Measurements from ENCODE around the gene GALNT18. TPM values are rescaled to one million over a fixed set of nuclear protein-coding genes. Genes with fewer than 3 reads are reported as not detected.

Gene GALNT18
- total RNA-seq, 1 donor from 2014 or later, result 5.5 TPM

DNA sequence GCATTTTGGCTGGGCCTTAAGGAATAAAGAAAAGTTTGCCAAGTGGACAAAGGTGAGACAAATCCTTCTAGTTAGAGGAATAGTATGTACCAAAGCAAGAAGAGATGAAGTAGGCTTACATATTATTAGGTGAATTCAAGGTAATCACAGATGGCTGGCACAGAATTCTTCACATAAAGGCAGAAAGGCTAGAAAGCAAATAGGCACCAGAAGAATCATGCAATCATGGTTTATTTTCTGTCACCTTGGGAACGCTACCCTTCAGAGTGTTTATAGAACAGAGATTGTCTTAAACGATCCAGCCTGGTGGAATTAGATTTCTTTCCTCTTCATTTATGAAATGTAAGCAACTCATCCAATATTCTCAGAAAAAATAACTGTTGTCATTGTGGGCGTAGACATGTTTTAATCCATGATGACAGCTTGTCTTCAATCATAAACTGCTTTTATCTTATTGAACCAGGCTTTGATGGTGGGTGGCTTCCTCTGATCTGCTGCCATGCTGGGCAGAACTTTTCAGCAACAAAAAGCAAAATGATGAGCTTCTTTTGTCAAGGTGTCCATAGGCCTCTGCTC lies 219.8 kb downstream of the GALNT18 start:
- intact Hi-C loops (cut with micrococcal nuclease), result no loop called here
- Mint-ChIP-seq H3K27ac (no peak overlapping the region), H3K36me3 (ENCODE audit: low read depth) (no peaks in the 10 kb centered on the region), H3K4me3 (ENCODE audit: low read depth) (no peak overlapping the region), H3K9me3 (no peaks in the 10 kb centered on the region), H3K4me1 (ENCODE audit: low read depth) (no peaks in the 10 kb centered on the region), H3K27me3 (ENCODE audit: low read depth) (no peaks in the 10 kb centered on the region)
- DNase-seq (ENCODE audit: low spot score), result no peak

GRCh38 chr11:11400635-11401232 lies 221.1 kb downstream of the GALNT18 start:
- H3K27ac Mint-ChIP-seq, result no peak overlapping the region
- intact Hi-C loops (cut with micrococcal nuclease), result no loop called here
- no peaks in the 10 kb centered on the region for H3K4me1 Mint-ChIP-seq (ENCODE audit: low read depth)
- no peaks in the 10 kb centered on the region for H3K9me3 Mint-ChIP-seq
- H3K4me3 Mint-ChIP-seq (ENCODE audit: low read depth), result no peak overlapping the region
- H3K27me3 Mint-ChIP-seq (ENCODE audit: low read depth), result no peaks in the 10 kb centered on the region
- H3K36me3 Mint-ChIP-seq (ENCODE audit: low read depth), result no peaks in the 10 kb centered on the region
- no peak for DNase-seq (ENCODE audit: low spot score)

GRCh38 chr11:11400121-11400520 lies 221.7 kb downstream of the GALNT18 start:
- H3K9me3 Mint-ChIP-seq, result no peaks in the 10 kb centered on the region
- no peaks in the 10 kb centered on the region for H3K36me3 Mint-ChIP-seq (ENCODE audit: low read depth)
- no peak overlapping the region for H3K27ac Mint-ChIP-seq
- intact Hi-C loops (cut with micrococcal nuclease), result no loop called here
- H3K4me1 Mint-ChIP-seq (ENCODE audit: low read depth), result no peaks in the 10 kb centered on the region
- DNase-seq (ENCODE audit: low spot score), result no peak
- H3K4me3 Mint-ChIP-seq (ENCODE audit: low read depth), result no peak overlapping the region
- no peaks in the 10 kb centered on the region for H3K27me3 Mint-ChIP-seq (ENCODE audit: low read depth)

GRCh38 chr11:11397781-11398180 lies 224.0 kb downstream of the GALNT18 start:
- no peak for DNase-seq (ENCODE audit: low spot score)
- Mint-ChIP-seq H3K27me3 (ENCODE audit: low read depth) (no peaks in the 10 kb centered on the region), H3K9me3 (no peaks in the 10 kb centered on the region), H3K27ac (no peak overlapping the region), H3K4me1 (ENCODE audit: low read depth) (no peaks in the 10 kb centered on the region), H3K36me3 (ENCODE audit: low read depth) (no peaks in the 10 kb centered on the region), H3K4me3 (ENCODE audit: low read depth) (no peak overlapping the region)
- intact Hi-C loops (cut with micrococcal nuclease), result no loop called here

DNA sequence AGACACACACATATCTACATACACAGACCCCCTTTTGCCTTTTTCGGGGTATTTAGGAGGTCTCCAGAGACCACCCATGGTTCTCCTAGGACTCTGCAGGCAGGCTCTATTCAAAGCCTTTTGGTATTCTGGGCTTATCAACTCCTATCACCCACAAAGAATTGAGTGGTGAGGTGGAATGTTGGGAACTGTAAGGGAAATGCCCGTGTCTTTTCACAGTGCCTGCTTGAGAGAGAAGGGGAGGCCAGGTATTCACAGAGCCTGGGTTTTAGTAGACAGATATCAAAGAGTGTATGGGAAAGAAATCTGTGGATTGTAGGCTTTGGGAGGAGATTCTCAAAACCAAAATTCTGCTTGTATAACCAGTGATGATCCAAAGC lies 224.8 kb downstream of the GALNT18 start:
- Mint-ChIP-seq H3K4me3 (ENCODE audit: low read depth) (no peak overlapping the region), H3K36me3 (ENCODE audit: low read depth) (no peaks in the 10 kb centered on the region), H3K4me1 (ENCODE audit: low read depth) (no peaks in the 10 kb centered on the region), H3K27ac (no peak overlapping the region), H3K9me3 (no peaks in the 10 kb centered on the region), H3K27me3 (ENCODE audit: low read depth) (no peaks in the 10 kb centered on the region)
- DNase-seq (ENCODE audit: low spot score), result no peak
- intact Hi-C loops (cut with micrococcal nuclease), result no loop called here

DNA sequence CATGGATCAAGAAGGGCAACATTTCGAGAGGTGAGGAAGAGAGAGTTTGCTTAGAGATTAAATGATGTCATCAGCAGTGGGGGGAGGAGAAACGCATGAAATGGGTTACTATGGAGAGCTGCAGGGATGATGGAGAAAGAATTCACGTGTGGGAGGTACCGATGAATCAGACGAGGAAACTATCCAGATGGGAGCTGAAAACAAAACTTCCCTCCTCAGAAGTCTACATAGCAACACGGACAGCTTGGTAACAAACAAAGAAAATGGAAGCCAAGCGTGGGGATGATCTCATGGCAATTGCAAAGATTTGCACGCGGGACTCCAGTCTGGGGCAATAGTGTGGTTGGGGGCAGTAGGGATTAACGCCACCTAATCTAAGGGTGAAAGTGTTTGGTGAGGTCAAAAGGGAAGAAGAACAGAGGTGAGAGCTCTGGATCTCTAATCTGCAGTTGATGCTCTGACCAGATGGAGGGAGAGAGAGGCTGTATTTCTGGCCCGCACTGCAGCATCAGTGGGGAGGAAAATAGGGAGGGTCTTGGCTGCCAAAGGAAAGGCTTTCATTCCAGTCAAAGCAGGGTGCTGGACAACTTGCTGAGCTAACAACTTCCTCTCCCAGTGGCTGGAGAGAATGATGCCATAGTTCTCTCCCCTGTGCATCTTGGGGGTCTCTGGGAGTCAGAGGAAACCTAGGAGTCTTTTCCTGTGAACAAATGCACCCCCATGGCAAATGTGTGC lies 225.3 kb downstream of the GALNT18 start:
- Mint-ChIP-seq H3K36me3 (ENCODE audit: low read depth) (no peaks in the 10 kb centered on the region), H3K4me1 (ENCODE audit: low read depth) (no peaks in the 10 kb centered on the region), H3K27ac (no peak overlapping the region), H3K9me3 (no peaks in the 10 kb centered on the region), H3K27me3 (ENCODE audit: low read depth) (no peaks in the 10 kb centered on the region), H3K4me3 (ENCODE audit: low read depth) (no peak overlapping the region)
- DNase-seq (ENCODE audit: low spot score), result no peak
- intact Hi-C loops (cut with micrococcal nuclease), result no loop called here

DNA sequence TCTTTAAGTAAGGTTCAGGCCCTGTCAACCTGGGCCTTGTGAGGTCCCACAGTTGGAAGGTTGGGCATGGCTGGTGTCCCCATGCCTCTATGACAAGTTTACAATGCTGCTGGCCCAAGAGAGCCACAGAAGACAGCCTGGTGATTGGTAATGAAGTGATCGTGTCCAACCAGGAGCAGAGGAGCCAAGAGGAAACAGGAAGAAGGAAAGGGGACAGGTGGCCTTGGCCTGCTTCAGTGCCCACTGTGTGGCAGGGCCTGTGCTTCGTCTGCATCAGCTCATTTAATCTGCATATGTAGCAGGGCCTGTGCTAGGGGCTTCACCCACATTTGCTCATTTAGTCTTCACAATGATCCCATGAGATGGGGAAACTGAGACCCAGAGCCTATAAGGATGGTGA lies 226.7 kb downstream of the GALNT18 start:
- H3K27me3 Mint-ChIP-seq (ENCODE audit: low read depth), result no peaks in the 10 kb centered on the region
- no peak for DNase-seq (ENCODE audit: low spot score)
- no peaks in the 10 kb centered on the region for H3K4me1 Mint-ChIP-seq (ENCODE audit: low read depth)
- H3K36me3 Mint-ChIP-seq (ENCODE audit: low read depth), result no peaks in the 10 kb centered on the region
- H3K27ac Mint-ChIP-seq, result no peak overlapping the region
- intact Hi-C loops (cut with micrococcal nuclease), result no loop called here
- no peaks in the 10 kb centered on the region for H3K9me3 Mint-ChIP-seq
- no peak overlapping the region for H3K4me3 Mint-ChIP-seq (ENCODE audit: low read depth)

DNA sequence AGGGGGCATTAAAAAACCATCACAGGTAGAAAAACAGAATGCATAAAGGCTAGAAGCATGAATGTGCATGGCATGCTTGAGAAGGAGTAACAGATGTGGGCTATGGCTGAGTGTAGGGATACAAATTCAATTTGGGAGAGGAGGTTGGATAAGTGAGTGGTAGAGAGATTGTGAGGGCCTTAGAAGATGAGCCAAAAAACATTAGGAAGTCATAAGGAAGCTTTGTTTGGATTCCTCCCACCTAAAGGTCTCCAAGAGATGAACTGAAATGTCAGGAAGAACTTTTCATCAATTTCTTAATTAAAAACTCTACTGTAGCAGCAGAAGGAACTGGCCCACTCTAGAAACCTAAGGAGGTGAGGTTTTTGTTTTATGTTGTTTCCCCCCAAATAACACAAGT lies 227.6 kb downstream of the GALNT18 start:
- intact Hi-C loops (cut with micrococcal nuclease), result no loop called here
- Mint-ChIP-seq H3K4me1 (ENCODE audit: low read depth) (no peaks in the 10 kb centered on the region), H3K4me3 (ENCODE audit: low read depth) (no peak overlapping the region), H3K9me3 (no peaks in the 10 kb centered on the region), H3K27ac (no peak overlapping the region), H3K27me3 (ENCODE audit: low read depth) (no peaks in the 10 kb centered on the region), H3K36me3 (ENCODE audit: low read depth) (no peaks in the 10 kb centered on the region)
- no peak for DNase-seq (ENCODE audit: low spot score)

DNA sequence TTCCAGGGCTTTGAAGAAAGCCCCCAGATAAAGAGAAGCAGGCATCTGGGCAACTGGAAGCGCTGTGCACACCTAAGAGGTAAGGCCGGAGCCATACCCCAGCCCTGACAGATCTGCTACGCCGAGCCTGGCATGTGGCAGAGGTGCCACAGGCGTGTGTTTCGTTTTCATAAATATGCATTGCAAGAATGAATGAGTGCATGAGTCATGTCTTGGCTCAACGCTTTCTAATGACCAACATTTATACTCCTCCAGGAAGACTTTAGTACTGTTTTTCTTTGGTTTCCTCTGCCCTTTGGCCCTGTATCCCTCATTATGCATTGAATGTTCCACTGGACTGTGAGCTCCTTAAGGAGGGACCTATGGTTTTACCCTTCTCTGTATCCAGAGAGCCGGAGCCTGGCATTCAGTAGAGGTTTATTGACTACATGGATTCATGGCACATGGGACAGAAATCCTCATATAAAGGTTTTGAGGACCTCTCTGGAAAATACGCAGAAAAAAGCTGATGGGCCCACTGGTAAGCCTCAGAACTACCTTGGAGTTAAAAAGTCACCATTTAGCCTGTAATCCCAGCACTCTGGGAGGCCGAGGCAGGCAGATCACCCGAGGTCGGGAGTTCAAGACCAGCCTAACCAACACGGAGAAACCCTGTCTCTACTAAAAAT lies 229.9 kb downstream of the GALNT18 start:
- H3K27me3 Mint-ChIP-seq (ENCODE audit: low read depth), result no peaks in the 10 kb centered on the region
- no peaks in the 10 kb centered on the region for H3K36me3 Mint-ChIP-seq (ENCODE audit: low read depth)
- no peak for DNase-seq (ENCODE audit: low spot score)
- no peaks in the 10 kb centered on the region for H3K9me3 Mint-ChIP-seq
- H3K4me1 Mint-ChIP-seq (ENCODE audit: low read depth), result no peaks in the 10 kb centered on the region
- no peak overlapping the region for H3K4me3 Mint-ChIP-seq (ENCODE audit: low read depth)
- intact Hi-C loops (cut with micrococcal nuclease), result no loop called here
- H3K27ac Mint-ChIP-seq, result no peak overlapping the region

- no peak for DNase-seq (ENCODE audit: low spot score)
- Mint-ChIP-seq H3K36me3 (ENCODE audit: low read depth) (no peaks in the 10 kb centered on the region), H3K27ac (no peak overlapping the region), H3K4me1 (ENCODE audit: low read depth) (no peaks in the 10 kb centered on the region), H3K27me3 (ENCODE audit: low read depth) (no peaks in the 10 kb centered on the region), H3K4me3 (ENCODE audit: low read depth) (no peak overlapping the region), H3K9me3 (no peaks in the 10 kb centered on the region)
- intact Hi-C loops (cut with micrococcal nuclease), result no loop called here
Observed at GRCh38 chr11:11391169-11391568, 230.6 kb downstream of the GALNT18 start.

DNA sequence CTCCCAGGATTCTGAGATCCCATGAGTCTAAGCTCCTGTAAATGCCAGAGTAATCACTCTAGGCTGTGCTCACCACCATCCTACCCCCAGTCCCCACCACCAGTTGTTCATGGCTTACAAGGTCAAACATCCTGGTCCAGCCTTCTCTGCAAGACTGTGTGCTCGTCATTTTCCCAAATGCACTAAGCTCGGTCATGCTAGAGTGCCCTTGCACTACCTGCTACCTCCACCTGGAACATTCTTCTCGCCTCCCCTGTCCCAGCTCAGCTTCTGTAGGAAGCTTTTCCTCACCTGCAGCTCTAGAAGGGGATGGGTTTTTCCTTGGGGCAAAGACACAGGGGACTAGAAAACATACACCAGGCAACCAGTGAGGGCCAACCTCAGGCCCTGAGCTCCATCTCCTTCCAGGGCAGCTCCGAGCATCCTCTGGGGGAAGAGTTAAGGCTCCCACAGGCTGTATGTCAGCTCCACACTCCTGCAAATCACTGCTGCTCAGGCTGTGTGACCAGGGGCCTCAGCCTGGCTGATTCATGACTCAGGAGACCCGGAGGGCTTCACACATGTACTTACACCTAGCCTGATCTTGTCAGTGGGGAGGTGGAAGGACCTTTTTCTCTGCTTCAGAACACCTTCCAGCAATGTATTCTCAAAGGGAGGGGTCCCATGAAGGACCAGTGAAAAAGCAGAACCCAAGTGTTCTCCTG lies 231.6 kb downstream of the GALNT18 start:
- Mint-ChIP-seq H3K4me3 (ENCODE audit: low read depth) (no peak overlapping the region), H3K36me3 (ENCODE audit: low read depth) (no peaks in the 10 kb centered on the region), H3K9me3 (no peaks in the 10 kb centered on the region), H3K27me3 (ENCODE audit: low read depth) (no peaks in the 10 kb centered on the region), H3K27ac (no peak overlapping the region), H3K4me1 (ENCODE audit: low read depth) (no peaks in the 10 kb centered on the region)
- intact Hi-C loops (cut with micrococcal nuclease), result no loop called here
- DNase-seq (ENCODE audit: low spot score), result no peak

- no peaks in the 10 kb centered on the region for H3K36me3 Mint-ChIP-seq (ENCODE audit: low read depth)
- intact Hi-C loops (cut with micrococcal nuclease), result no loop called here
- H3K27ac Mint-ChIP-seq, result no peak overlapping the region
- H3K4me3 Mint-ChIP-seq (ENCODE audit: low read depth), result no peak overlapping the region
- H3K4me1 Mint-ChIP-seq (ENCODE audit: low read depth), result no peaks in the 10 kb centered on the region
- H3K27me3 Mint-ChIP-seq (ENCODE audit: low read depth), result no peaks in the 10 kb centered on the region
- no peaks in the 10 kb centered on the region for H3K9me3 Mint-ChIP-seq
- no peak for DNase-seq (ENCODE audit: low spot score)
Observed at GRCh38 chr11:11389238-11389637, 232.6 kb downstream of the GALNT18 start.
